Measurements from ENCODE around the gene ISOC2.
A peak's percentile ranks its signal among the peaks of the same experiment; 100 is the strongest.
"Not testable (repeated sequence)": the region's sequence is repeated elsewhere in the genome, so short reads cannot be mapped to it uniquely, and the experiment has no call there.

Gene ISOC2

GRCh38 chr19:55419103-55419502 lies 42.3 kb downstream of the ISOC2 start:
- DNase-seq = no peak
- TF ChIP-seq POLR2A (IDR thresholded peaks at IDR 0.05; ENCODE audit: low read length) (no peak), GATA1 (IDR thresholded peaks at IDR 0.05; ENCODE audit: low read depth, low read length) (no peak)

- no peak for TF ChIP-seq GATA1 (IDR thresholded peaks at IDR 0.05; ENCODE audit: low read depth, low read length)
- DNase-seq = peak; percentile 72 to 84
Measured at GRCh38 chr19:55418185-55418584, 43.3 kb downstream of the ISOC2 start.

- DNase-seq = no peak
- TF ChIP-seq GATA1 (IDR thresholded peaks at IDR 0.05; ENCODE audit: low read depth, low read length) (no peak), POLR2A (IDR thresholded peaks at IDR 0.05; ENCODE audit: low read length) (no peak)
Measured at GRCh38 chr19:55410168-55410567, 51.3 kb downstream of the ISOC2 start.

- not testable (repeated sequence) for DNase-seq
Measured at GRCh38 chr19:55409179-55409578, 52.3 kb downstream of the ISOC2 start.

GRCh38 chr19:55408533-55408872 lies 52.9 kb downstream of the ISOC2 start:
- DNase-seq = no peak
- TF ChIP-seq GATA1 (IDR thresholded peaks at IDR 0.05; ENCODE audit: low read depth, low read length) (no peak), POLR2A (IDR thresholded peaks at IDR 0.05; ENCODE audit: low read length) (no peak)

- DNase-seq = peak; percentile 98 to 99
- peak; percentile 72 for TF ChIP-seq POLR2A (IDR thresholded peaks at IDR 0.05; ENCODE audit: low read length)
- TF ChIP-seq GATA1 (IDR thresholded peaks at IDR 0.05; ENCODE audit: low read depth, low read length) = no peak
Measured at GRCh38 chr19:55407800-55408532, 53.5 kb downstream of the ISOC2 start.

- not testable (repeated sequence) for DNase-seq
- peak; percentile 96 for TF ChIP-seq POLR2A (IDR thresholded peaks at IDR 0.05; ENCODE audit: low read length)
Measured at GRCh38 chr19:55407550-55407799, 54.0 kb downstream of the ISOC2 start, which contains the start of gene UBE2S. UBE2S (minus strand) TSS chr19:55407788; CDS start chr19:55407589, 199 bp downstream.

GRCh38 chr19:55406826-55407549 lies 54.5 kb downstream of the ISOC2 start:
- TF ChIP-seq GATA1 (IDR thresholded peaks at IDR 0.05; ENCODE audit: low read depth, low read length) (no peak), POLR2A (IDR thresholded peaks at IDR 0.05; ENCODE audit: low read length) (no peak)
- DNase-seq = peak; percentile 76 to 86

- DNase-seq = peak in 1 of 2 experiments; percentile 51
- no peak for TF ChIP-seq POLR2A (IDR thresholded peaks at IDR 0.05; ENCODE audit: low read length)
- no peak for TF ChIP-seq GATA1 (IDR thresholded peaks at IDR 0.05; ENCODE audit: low read depth, low read length)
Measured at GRCh38 chr19:55406091-55406825, 55.2 kb downstream of the ISOC2 start.

- TF ChIP-seq POLR2A (IDR thresholded peaks at IDR 0.05; ENCODE audit: low read length) = no peak
- TF ChIP-seq GATA1 (IDR thresholded peaks at IDR 0.05; ENCODE audit: low read depth, low read length) = no peak
- DNase-seq = no peak
Measured at GRCh38 chr19:55405638-55406037, 55.8 kb downstream of the ISOC2 start.

Measured in erythroblast (primary cell).